ENCODE data around the gene SLC39A8.

SLC39A8 gene

DNA sequence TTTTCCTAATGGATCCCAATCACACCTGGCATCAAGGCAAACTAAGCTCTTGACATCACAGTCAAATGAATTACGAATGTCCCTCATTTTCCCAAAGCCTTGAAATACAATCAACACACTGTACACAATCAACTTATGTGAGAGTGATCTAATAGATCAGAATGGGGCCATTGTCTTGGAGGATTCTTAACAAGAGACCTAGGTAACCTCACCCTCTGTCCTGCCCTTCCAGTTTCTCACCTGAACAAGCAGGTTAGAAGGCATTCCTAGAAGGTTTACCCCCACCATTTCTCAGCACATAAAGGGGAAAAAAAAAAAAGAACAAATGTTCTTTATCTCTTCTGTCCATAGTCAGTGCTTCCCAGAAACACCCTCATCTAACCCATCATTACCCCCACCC is 6.3 kb downstream of the SLC39A8 start (continued):
- TF ChIP-seq, protein P1, sequence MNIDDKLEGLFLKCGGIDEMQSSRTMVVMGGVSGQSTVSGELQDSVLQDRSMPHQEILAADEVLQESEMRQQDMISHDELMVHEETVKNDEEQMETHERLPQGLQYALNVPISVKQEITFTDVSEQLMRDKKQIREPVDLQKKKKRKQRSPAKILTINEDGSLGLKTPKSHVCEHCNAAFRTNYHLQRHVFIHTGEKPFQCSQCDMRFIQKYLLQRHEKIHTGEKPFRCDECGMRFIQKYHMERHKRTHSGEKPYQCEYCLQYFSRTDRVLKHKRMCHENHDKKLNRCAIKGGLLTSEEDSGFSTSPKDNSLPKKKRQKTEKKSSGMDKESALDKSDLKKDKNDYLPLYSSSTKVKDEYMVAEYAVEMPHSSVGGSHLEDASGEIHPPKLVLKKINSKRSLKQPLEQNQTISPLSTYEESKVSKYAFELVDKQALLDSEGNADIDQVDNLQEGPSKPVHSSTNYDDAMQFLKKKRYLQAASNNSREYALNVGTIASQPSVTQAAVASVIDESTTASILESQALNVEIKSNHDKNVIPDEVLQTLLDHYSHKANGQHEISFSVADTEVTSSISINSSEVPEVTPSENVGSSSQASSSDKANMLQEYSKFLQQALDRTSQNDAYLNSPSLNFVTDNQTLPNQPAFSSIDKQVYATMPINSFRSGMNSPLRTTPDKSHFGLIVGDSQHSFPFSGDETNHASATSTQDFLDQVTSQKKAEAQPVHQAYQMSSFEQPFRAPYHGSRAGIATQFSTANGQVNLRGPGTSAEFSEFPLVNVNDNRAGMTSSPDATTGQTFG (tag by site-specific recombination; IDR thresholded peaks at IDR 0.05; ENCODE audit: borderline replicate concordance), result no peak
- no peak for TF ChIP-seq ZNF214 (tag by site-specific recombination; IDR thresholded peaks at IDR 0.05; ENCODE audit: borderline replicate concordance)
- TF ChIP-seq ZNF623 (tag by site-specific recombination; IDR thresholded peaks at IDR 0.05), result no peak
- TF ChIP-seq ZFP37 (tag by site-specific recombination; IDR thresholded peaks at IDR 0.05), result no peak
- TF ChIP-seq ZNF792 (tag by site-specific recombination; IDR thresholded peaks at IDR 0.05), result no peak
- TF ChIP-seq ZNF707 (tag by site-specific recombination; IDR thresholded peaks at IDR 0.05), result no peak
- TF ChIP-seq FEZF1 (tag by site-specific recombination; IDR thresholded peaks at IDR 0.05), result no peak
- TF ChIP-seq, protein P2, sequence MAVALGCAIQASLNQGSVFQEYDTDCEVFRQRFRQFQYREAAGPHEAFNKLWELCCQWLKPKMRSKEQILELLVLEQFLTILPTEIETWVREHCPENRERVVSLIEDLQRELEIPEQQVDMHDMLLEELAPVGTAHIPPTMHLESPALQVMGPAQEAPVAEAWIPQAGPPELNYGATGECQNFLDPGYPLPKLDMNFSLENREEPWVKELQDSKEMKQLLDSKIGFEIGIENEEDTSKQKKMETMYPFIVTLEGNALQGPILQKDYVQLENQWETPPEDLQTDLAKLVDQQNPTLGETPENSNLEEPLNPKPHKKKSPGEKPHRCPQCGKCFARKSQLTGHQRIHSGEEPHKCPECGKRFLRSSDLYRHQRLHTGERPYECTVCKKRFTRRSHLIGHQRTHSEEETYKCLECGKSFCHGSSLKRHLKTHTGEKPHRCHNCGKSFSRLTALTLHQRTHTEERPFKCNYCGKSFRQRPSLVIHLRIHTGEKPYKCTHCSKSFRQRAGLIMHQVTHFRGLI (tag by site-specific recombination; IDR thresholded peaks at IDR 0.05), result no peak
- TF ChIP-seq SP3 (tag by site-specific recombination; IDR thresholded peaks at IDR 0.05), result no peak
- no peak for TF ChIP-seq ZNF274 (IDR thresholded peaks at IDR 0.05; ENCODE audit: low read length)
- no peak for TF ChIP-seq ZNF274 (tag by site-specific recombination; IDR thresholded peaks at IDR 0.05; ENCODE audit: borderline replicate concordance)
- no peak for TF ChIP-seq SP2 (tag by site-specific recombination; IDR thresholded peaks at IDR 0.05)
- no peak for TF ChIP-seq HOXA7 (CRISPR knock-in tag; IDR thresholded peaks at IDR 0.05; ENCODE audit: borderline replicate concordance)
- TF ChIP-seq ZNF350 (tag by site-specific recombination; IDR thresholded peaks at IDR 0.05), result no peak
- no peak for TF ChIP-seq ZNF555 (tag by site-specific recombination; conservative IDR thresholded peaks at IDR 0.05)

GRCh38 chr4:102338405-102338804 is 6.9 kb downstream of the SLC39A8 start:
- ChIA-PET CTCF (no interaction called here), POLR2A (no interaction called here)
- Histone ChIP-seq H3K9me3 (ENCODE audit: control insufficient read depth, insufficient read depth, low read depth, low read length) (no peaks in the 10 kb centered on the region), H3K4me3 (ENCODE audit: low read depth, low read length) (no peak overlapping the region), H3K36me3 (ENCODE audit: control insufficient read depth in 2 of 2, insufficient read depth in 1 of 2, low read length in 2 of 2) (no peaks in the 10 kb centered on the region), H3K4me1 (ENCODE audit: control insufficient read depth, insufficient read depth, low read length) (no peaks in the 10 kb centered on the region), H3K27ac (ENCODE audit: extremely low read depth, low read depth, low read length) (no peak overlapping the region)
- TF ChIP-seq ZNF223 (tag by site-specific recombination; IDR thresholded peaks at IDR 0.05), result no peak
- no peak for TF ChIP-seq ZBTB21 (tag by site-specific recombination; IDR thresholded peaks at IDR 0.05)
- TF ChIP-seq, protein P3, sequence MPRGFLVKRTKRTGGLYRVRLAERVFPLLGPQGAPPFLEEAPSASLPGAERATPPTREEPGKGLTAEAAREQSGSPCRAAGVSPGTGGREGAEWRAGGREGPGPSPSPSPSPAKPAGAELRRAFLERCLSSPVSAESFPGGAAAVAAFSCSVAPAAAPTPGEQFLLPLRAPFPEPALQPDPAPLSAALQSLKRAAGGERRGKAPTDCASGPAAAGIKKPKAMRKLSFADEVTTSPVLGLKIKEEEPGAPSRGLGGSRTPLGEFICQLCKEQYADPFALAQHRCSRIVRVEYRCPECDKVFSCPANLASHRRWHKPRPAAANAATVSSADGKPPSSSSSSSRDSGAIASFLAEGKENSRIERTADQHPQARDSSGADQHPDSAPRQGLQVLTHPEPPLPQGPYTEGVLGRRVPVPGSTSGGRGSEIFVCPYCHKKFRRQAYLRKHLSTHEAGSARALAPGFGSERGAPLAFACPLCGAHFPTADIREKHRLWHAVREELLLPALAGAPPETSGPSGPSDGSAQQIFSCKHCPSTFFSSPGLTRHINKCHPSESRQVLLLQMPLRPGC (tag by site-specific recombination; IDR thresholded peaks at IDR 0.05), result no peak
- TF ChIP-seq ZNF2 (tag by site-specific recombination; IDR thresholded peaks at IDR 0.05), result no peak
- TF ChIP-seq ZNF366 (tag by site-specific recombination; conservative IDR thresholded peaks at IDR 0.05), result no peak
- TF ChIP-seq PBX3 (CRISPR knock-in tag; IDR thresholded peaks at IDR 0.05), result no peak
- TF ChIP-seq ZNF24 (tag by site-specific recombination; IDR thresholded peaks at IDR 0.05), result no peak
- no peak for TF ChIP-seq SP3 (tag by site-specific recombination; IDR thresholded peaks at IDR 0.05)
- TF ChIP-seq MYNN (tag by site-specific recombination; IDR thresholded peaks at IDR 0.05; ENCODE audit: borderline replicate concordance), result no peak
- no peak for TF ChIP-seq ZNF112 (tag by site-specific recombination; IDR thresholded peaks at IDR 0.05)
- no peak for TF ChIP-seq ZBTB1 (tag by site-specific recombination; IDR thresholded peaks at IDR 0.05)
- TF ChIP-seq ZFP3 (tag by site-specific recombination; IDR thresholded peaks at IDR 0.05; ENCODE audit: low read depth), result no peak
- TF ChIP-seq HOXA7 (CRISPR knock-in tag; IDR thresholded peaks at IDR 0.05; ENCODE audit: borderline replicate concordance), result no peak
- no peak for TF ChIP-seq ZSCAN16 (tag by site-specific recombination; IDR thresholded peaks at IDR 0.05)
